Measurements from ENCODE around the gene SMIM36. TPM values are rescaled to one million over a fixed set of nuclear protein-coding genes. Genes with fewer than 3 reads are reported as not detected.

The SMIM36 gene
- total and polyA plus RNA-seq, 2 of the 8 experiments (the other 6 are each of a cell fraction or from before 2014, with no cell fraction given), result not detected

DNA sequence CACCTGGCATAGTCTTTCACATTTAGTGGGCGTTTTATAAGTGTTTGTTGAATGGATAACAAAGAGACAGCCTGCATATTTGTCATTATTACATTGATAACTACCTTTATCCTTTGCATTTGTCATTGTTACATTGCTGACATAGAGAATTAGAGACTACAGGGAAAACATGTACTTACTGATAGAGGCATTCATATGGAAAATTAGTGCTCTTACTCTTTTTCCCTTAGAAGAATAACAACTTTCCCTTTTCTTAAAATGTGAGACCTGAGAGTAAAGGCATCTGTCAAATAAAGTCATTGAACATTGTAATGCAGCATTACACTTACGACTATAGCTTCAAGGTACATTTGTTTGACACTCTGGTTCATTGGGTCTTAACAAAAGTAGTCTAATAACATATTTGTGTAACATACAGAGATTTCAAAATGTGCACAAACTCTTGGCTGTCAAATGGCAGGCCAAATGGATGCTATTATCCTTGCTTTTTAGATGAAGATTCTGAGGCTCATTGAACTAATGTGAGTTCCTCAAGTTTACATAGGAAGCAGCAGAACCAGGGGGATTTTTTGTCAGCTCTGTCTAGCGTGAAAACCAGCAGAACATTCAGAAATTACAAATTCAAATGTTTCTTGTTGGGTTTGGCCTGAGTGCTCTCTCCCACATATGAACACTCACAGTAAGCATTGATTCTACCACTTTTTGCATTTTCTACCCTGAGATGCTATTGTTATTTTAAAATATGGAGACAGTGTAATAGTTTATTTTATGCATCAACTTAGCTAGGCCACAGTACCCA, 28.5 kb downstream of the SMIM36 start:
- Histone ChIP-seq H3K27ac (ENCODE audit: low read depth, low read length) (no peak overlapping the region), H3K4me2 (ENCODE audit: insufficient read depth in 1 of 2, low read depth in 2 of 2, low read length in 2 of 2) (no peak overlapping the region), H3K18ac (ENCODE audit: extremely low read depth, low read length) (no peak overlapping the region), H3K14ac (ENCODE audit: insufficient read length) (no peak overlapping the region), H2BK20ac (ENCODE audit: low read length) (no peak overlapping the region), H4K8ac (ENCODE audit: extremely low read depth, insufficient read depth, low read length) (no peak overlapping the region), H2AK5ac (ENCODE audit: low read depth, low read length) (no peak overlapping the region), H2BK120ac (replicated peaks; ENCODE audit: low read depth, low read length) (no peak overlapping the region), H3K9ac (replicated peaks in 1 of 4; ENCODE audit: extremely low read depth in 1 of 4, low read depth in 3 of 4, low read length in 3 of 4) (no peak overlapping the region), H3K4me3 (ENCODE audit: extremely low read depth in 1 of 4, insufficient read depth in 2 of 4, low read depth in 3 of 4, low read length in 4 of 4) (no peak overlapping the region), H3K79me1 (ENCODE audit: low read depth, low read length) (no peaks in the 10 kb centered on the region), H3K27me3 (replicated peaks in 1 of 4; ENCODE audit: control insufficient read depth in 3 of 4, extremely low read depth in 1 of 4, insufficient read depth in 3 of 4, low read length in 3 of 4) (no peaks in the 10 kb centered on the region), H2BK5ac (ENCODE audit: low read depth, low read length) (no peak overlapping the region), H3K79me2 (ENCODE audit: control insufficient read depth in 1 of 2, insufficient read depth in 2 of 2, low read length in 2 of 2) (no peaks in the 10 kb centered on the region), H4K20me1 (replicated peaks in 1 of 2; ENCODE audit: control insufficient read depth in 1 of 2, insufficient read depth in 2 of 2, low read length in 2 of 2) (no peaks in the 10 kb centered on the region), H3K9me3 (ENCODE audit: insufficient read depth in 2 of 2, low read depth in 1 of 2, low read length in 1 of 2) (no peaks in the 10 kb centered on the region), H3K23me2 (ENCODE audit: low read depth, low read length) (no peaks in the 10 kb centered on the region), H3K4ac (replicated peaks; ENCODE audit: insufficient read length, low read depth, low read length) (no peak overlapping the region), H3K4me1 (replicated peaks in 1 of 4; ENCODE audit: control insufficient read depth in 3 of 4, insufficient read depth in 4 of 4, low read length in 3 of 4) (no peaks in the 10 kb centered on the region), H4K5ac (ENCODE audit: insufficient read length, low read depth, low read length) (no peak overlapping the region), H2AFZ (ENCODE audit: low read length) (no peak overlapping the region), H4K91ac (replicated peaks; ENCODE audit: insufficient read length, low read length) (no peak overlapping the region), H2BK12ac (ENCODE audit: low read depth, low read length) (no peak overlapping the region), H3K56ac (replicated peaks; ENCODE audit: insufficient read length, low read depth, low read length) (no peak overlapping the region), H3K36me3 (ENCODE audit: control insufficient read depth in 2 of 4, insufficient read depth in 4 of 4, low read length in 3 of 4) (no peaks in the 10 kb centered on the region), H2BK15ac (ENCODE audit: low read length) (no peak overlapping the region), H3K23ac (ENCODE audit: insufficient read length) (no peak overlapping the region)
- CTCF ChIA-PET (ENCODE audit: partially characterized antibody), result interaction anchor here (1.9 kb wide), 1 partner anchor 10 kb away, joined by 5 read pairs; no protein-coding TSS in a partner anchor
- TF ChIP-seq CHD1 (IDR thresholded peaks at IDR 0.05; ENCODE audit: low read depth, low read length) (no peak), TAF1 (IDR thresholded peaks at IDR 0.05; ENCODE audit: low read depth, low read length) (no peak)
- DNase-seq (ENCODE audit: low read depth in 1 of 2, low spot score in 2 of 2), result no peak
- FAIRE-seq, result no peak
- POLR2A ChIA-PET (ENCODE audit: partially characterized antibody), result no interaction called here
- 91% methylated on average over 3 of the region's 3 CpGs; no CpG with 5 or more reads in 1 of the 2 experiments for WGBS, 2 experiments (ENCODE audit: extremely low coverage in 1 of 2, insufficient coverage in 1 of 2, insufficient read length in 1 of 2, insufficient replicate concordance in 2 of 2, low coverage in 1 of 2, low lambda C conversion rate in 2 of 2, missing lambda C conversion rate in 1 of 2)

Measured in H1 (cell line).